ENCODE data around the gene SHOX.
"Not testable (repeated sequence)": the region's sequence is repeated elsewhere in the genome, so short reads cannot be mapped to it uniquely, and the experiment has no call there.

SHOX gene

GRCh38 chrX:637660-638481, 7.3 kb downstream of the SHOX start:
- DNase-seq (ENCODE audit: low spot score) = no peak

GRCh38 chrX:638482-639131, 8.0 kb downstream of the SHOX start:
- no peak for DNase-seq (ENCODE audit: low spot score)

GRCh38 chrX:639151-639550, 8.6 kb downstream of the SHOX start:
- no peak for DNase-seq (ENCODE audit: low spot score)

GRCh38 chrX:640641-641040, 10.1 kb downstream of the SHOX start:
- DNase-seq (ENCODE audit: low spot score) = no peak

GRCh38 chrX:641671-642435, 11.3 kb downstream of the SHOX start:
- DNase-seq (ENCODE audit: low spot score) = no peak

GRCh38 chrX:642436-643240, 12.0 kb downstream of the SHOX start:
- DNase-seq (ENCODE audit: low spot score) = no peak

GRCh38 chrX:643241-643595, 12.6 kb downstream of the SHOX start:
- no peak for DNase-seq (ENCODE audit: low spot score)

- DNase-seq (ENCODE audit: low spot score) = no peak
Measured at GRCh38 chrX:643911-644303, 13.3 kb downstream of the SHOX start.

GRCh38 chrX:644304-645281, 14.0 kb downstream of the SHOX start:
- no peak for DNase-seq (ENCODE audit: low spot score)

- no peak for DNase-seq (ENCODE audit: low spot score)
Measured at GRCh38 chrX:646228-646495, 15.6 kb downstream of the SHOX start.

- no peak for DNase-seq (ENCODE audit: low spot score)
Measured at GRCh38 chrX:646796-647195, 16.2 kb downstream of the SHOX start.

- no peak for DNase-seq (ENCODE audit: low spot score)
Measured at GRCh38 chrX:649166-649565, 18.6 kb downstream of the SHOX start.

- DNase-seq (ENCODE audit: low spot score) = no peak
Measured at GRCh38 chrX:650324-650723, 19.7 kb downstream of the SHOX start.

GRCh38 chrX:650811-651210, 20.2 kb downstream of the SHOX start:
- DNase-seq (ENCODE audit: low spot score) = no peak

- DNase-seq (ENCODE audit: low spot score) = not testable (repeated sequence)
Measured at GRCh38 chrX:651922-652321, 21.3 kb downstream of the SHOX start.

- DNase-seq (ENCODE audit: low spot score) = no peak
Measured at GRCh38 chrX:652341-652741, 21.8 kb downstream of the SHOX start.

GRCh38 chrX:653306-653705, 22.7 kb downstream of the SHOX start:
- DNase-seq (ENCODE audit: low spot score) = no peak

- no peak for DNase-seq (ENCODE audit: low spot score)
Measured at GRCh38 chrX:661154-661553, 30.6 kb downstream of the SHOX start.

GRCh38 chrX:662126-662525, 31.5 kb downstream of the SHOX start:
- no peak for DNase-seq (ENCODE audit: low spot score)

- DNase-seq (ENCODE audit: low spot score) = no peak
Measured at GRCh38 chrX:663841-664240, 33.2 kb downstream of the SHOX start.
